LNCAP (cell line): Measurements from ENCODE around the gene RANBP10.

Experiments
- TF ChIP-seq, protein P1 (sequence below): fragments of 450-650 bp; IDR thresholded peaks from 2 replicates; pipeline ENCODE4 v1.5.1; 2017; ENCODE audit warnings: mild to moderate bottlenecking

Gene RANBP10

GRCh38 chr16:67748834-67749233, 57.5 kb downstream of the RANBP10 start:
- TF ChIP-seq, protein P1, sequence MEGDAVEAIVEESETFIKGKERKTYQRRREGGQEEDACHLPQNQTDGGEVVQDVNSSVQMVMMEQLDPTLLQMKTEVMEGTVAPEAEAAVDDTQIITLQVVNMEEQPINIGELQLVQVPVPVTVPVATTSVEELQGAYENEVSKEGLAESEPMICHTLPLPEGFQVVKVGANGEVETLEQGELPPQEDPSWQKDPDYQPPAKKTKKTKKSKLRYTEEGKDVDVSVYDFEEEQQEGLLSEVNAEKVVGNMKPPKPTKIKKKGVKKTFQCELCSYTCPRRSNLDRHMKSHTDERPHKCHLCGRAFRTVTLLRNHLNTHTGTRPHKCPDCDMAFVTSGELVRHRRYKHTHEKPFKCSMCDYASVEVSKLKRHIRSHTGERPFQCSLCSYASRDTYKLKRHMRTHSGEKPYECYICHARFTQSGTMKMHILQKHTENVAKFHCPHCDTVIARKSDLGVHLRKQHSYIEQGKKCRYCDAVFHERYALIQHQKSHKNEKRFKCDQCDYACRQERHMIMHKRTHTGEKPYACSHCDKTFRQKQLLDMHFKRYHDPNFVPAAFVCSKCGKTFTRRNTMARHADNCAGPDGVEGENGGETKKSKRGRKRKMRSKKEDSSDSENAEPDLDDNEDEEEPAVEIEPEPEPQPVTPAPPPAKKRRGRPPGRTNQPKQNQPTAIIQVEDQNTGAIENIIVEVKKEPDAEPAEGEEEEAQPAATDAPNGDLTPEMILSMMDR, result no peak

- TF ChIP-seq, protein P1, result no peak
Measured at GRCh38 chr16:67746846-67747245, 59.5 kb downstream of the RANBP10 start.

DNA sequence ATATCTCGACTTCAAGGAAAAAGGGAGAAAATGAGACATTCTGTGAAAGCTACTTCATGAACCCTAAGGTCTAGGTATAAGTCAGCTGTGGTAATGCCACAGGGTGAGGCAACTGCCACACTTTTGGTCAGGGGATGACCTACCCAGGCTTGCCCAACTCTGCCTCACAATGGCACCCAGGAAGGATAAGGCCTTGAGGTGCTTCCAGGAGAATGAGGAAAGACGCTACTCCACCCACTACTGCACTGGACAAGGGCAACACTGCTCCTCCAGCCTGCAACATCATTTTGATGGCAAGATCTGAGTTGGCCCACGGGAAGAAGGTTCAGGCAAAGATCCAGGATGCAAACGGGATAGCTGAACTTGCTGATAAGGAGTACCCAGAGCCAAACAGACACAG, 65.2 kb downstream of the RANBP10 start:
- TF ChIP-seq, protein P1, result no peak

- TF ChIP-seq, protein P1, result no peak
Measured at GRCh38 chr16:67740391-67740790, 66.0 kb downstream of the RANBP10 start.

- TF ChIP-seq, protein P1, result no peak
Measured at GRCh38 chr16:67736858-67737257, 69.5 kb downstream of the RANBP10 start.

- TF ChIP-seq, protein P1, result no peak
Measured at GRCh38 chr16:67734731-67735201, 71.6 kb downstream of the RANBP10 start.

DNA sequence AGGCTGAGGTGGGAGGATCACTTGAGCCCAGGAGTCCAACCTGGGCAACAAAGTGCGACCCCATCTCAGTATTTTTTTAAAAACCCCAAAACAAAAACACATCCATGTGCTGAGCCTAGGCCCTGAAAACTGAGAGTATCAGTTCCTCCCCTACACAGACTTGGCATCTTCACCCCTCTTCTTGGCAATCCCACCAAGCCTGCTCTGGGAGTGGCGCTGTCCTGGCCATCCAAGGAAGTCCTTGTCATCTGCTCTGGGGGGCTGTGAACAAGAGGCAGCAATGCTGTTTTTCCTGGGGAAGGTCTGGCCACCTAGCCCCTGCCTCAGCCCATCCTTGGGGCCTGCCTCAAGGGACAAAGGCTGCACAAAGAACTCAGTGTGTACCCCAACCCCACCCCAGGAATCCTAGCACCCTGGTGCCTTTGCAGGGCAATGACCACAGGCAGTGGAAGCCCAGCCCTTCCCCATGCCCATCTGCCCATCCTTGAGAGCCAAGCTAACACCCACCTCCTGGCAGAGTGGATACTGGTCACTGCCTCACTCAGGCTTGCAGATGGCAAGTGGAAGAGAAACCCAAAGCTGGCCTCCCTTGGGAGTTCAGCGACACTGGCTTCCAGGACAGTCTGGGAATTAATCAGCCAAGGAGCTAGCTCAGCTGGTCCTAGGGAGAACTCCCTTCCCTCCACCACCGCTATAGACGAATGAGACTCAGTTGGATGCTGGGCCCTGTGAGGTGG, 72.5 kb downstream of the RANBP10 start:
- TF ChIP-seq, protein P1, result no peak

DNA sequence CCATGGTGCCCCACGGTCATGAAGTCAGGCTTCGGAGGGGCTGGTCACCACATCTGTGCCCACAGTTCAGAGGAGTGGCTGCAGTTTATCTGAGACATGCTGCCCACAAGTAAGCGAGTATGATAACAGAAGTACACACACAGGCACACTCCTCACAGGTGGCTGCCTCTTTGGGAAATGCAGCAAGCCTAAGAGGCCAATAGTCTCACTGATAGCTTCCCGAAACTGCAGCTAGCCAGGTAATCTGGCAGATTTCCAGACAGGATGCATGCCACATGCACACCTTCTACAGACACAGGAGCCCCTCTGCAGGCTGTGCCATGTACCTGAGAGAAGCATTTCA, 74.6 kb downstream of the RANBP10 start:
- TF ChIP-seq, protein P1, result no peak
